Activated CD4-positive, alpha-beta memory T cell treated with anti-CD3 and anti-CD28 coated beads for 36 hours (primary cell): ENCODE results near the gene DYNLT5. TPM values are rescaled to one million over a fixed set of nuclear protein-coding genes. Genes with fewer than 3 reads are reported as not detected.
"Not testable (repeated sequence)": the region's sequence is repeated elsewhere in the genome, so short reads cannot be mapped to it uniquely, and the experiment has no call there.

ENCODE experiments used
- CTCF ChIA-PET: fragments of 350-600 bp; sonication (Branson Sonifier 250); formaldehyde crosslinking; loops from one replicate; lab custom pipeline; 2021; ENCODE audit warnings: antibody characterized with exemption, inconsistent platforms; lab: Charles Lee
- POLR2A ChIA-PET: fragments of 350-600 bp; sonication (Branson Sonifier 250); formaldehyde crosslinking; loops from one replicate; lab custom pipeline; 2021; ENCODE audit warnings: antibody characterized with exemption; lab: Charles Lee
- DNase-seq: peaks from one replicate; pipeline ENCODE4 v3.0.0-alpha.2; 2020
- H3K27ac Mint-ChIP-seq: one replicate; pipeline ENCODE4 v1.8.0; 2021; ENCODE audit warnings: mixed read lengths
- H3K27me3 Mint-ChIP-seq: one replicate; pipeline ENCODE4 v1.8.0; 2021; ENCODE audit warnings: mixed read lengths
- H3K36me3 Mint-ChIP-seq: one replicate; pipeline ENCODE4 v1.8.0; 2021; ENCODE audit warnings: mixed read lengths
- H3K4me1 Mint-ChIP-seq: one replicate; pipeline ENCODE4 v1.8.0; 2021; ENCODE audit warnings: low read depth, mixed read lengths
- H3K4me3 Mint-ChIP-seq: one replicate; pipeline ENCODE4 v1.8.0; 2021; ENCODE audit warnings: mild to moderate bottlenecking, mixed read lengths
- H3K9me3 Mint-ChIP-seq: one replicate; pipeline ENCODE4 v1.8.0; 2021; ENCODE audit warnings: mixed read lengths
- intact Hi-C: fragments of 100-400 bp; cut with micrococcal nuclease; formaldehyde crosslinking; loops from one replicate; pipeline ENCODE4 v1.15.1; 2023
- total RNA-seq, 2 experiments: library from RNA; stranded (reverse); gene quantifications; one replicate each; pipeline ENCODE4 v1.2.3, GENCODE V29; 2021

The DYNLT5 gene
- total RNA-seq, 2 experiments from 2014 or later, result not detected

DNA sequence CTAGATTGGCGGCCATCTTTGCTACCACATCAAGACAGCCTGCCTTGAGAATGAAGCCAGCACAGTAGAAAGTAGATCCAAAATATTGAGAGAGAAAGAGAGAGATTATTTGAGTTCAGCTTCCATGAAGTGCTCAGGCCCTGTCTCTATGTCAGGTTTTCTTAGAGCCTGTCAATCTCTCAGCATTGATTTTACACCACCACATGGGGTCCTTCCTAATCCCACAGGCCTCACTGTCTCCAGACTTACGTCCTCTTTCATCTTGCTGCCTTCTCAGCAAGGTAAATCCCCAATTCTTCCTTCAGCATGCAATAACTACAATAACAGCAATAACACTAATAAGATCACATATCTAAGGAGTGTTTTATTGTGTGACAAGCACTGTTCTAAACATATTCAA is 21.0 kb downstream of the DYNLT5 start:
- no peak overlapping the region for H3K27ac Mint-ChIP-seq
- H3K36me3 Mint-ChIP-seq, result no peaks in the 10 kb centered on the region
- H3K9me3 Mint-ChIP-seq, result no peaks in the 10 kb centered on the region
- intact Hi-C loops, result no loop called here
- peaks cover 31% of the 10 kb centered on the region for H3K4me1 Mint-ChIP-seq
- ChIA-PET POLR2A (no interaction called here), CTCF (interaction anchor here (0.7 kb wide), 1 partner anchor 20 kb away, joined by 3 read pairs; no protein-coding TSS in a partner anchor)
- DNase-seq, result no peak
- no peak overlapping the region for H3K4me3 Mint-ChIP-seq
- no peaks in the 10 kb centered on the region for H3K27me3 Mint-ChIP-seq

DNA sequence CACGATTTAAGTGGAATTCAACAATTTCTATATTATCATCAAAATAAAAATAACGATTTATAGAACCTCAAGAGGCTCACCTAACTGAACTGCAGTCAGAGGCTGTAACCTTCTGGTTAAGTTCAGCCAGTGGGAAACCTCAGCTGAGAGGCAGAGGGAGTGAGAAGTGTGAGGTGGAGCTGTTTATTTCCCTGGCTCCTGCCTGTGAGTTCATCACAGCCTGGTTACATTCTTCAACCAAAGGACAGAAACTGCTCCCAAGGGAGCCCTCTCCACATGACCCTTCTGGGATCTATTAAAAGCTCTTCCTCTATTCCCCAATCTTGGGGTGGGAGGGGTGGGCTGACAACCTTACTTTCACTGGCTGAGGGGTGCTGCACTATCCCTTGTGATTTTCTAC is 22.2 kb downstream of the DYNLT5 start:
- H3K36me3 Mint-ChIP-seq, result no peaks in the 10 kb centered on the region
- intact Hi-C loops, result no loop called here
- POLR2A ChIA-PET, result no interaction called here
- no peaks in the 10 kb centered on the region for H3K9me3 Mint-ChIP-seq
- DNase-seq, result no peak
- peaks cover 22% of the 10 kb centered on the region for H3K4me1 Mint-ChIP-seq
- H3K27me3 Mint-ChIP-seq, result peaks cover 2% of the 10 kb centered on the region
- CTCF ChIA-PET, result no interaction called here
- H3K4me3 Mint-ChIP-seq, result no peak overlapping the region
- H3K27ac Mint-ChIP-seq, result no peak overlapping the region

DNA sequence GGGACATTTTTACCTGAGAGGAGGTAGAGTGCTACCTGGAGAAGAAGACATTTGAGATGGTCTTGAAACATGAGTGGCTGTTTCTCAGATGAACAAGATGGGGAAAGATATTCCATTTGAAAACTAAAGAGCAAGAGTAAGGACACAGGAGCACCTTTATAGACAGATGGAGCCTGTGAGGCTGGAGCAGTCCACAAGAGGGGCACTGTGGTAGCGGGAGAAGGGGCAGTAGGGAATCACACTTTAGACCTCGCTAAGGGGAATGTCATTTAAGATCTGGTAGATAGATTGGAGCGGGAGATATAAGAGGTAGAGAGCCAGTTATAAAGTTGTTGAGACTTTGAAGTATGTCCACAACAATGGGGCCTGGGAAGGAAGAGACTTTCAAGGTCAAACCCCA is 23.4 kb downstream of the DYNLT5 start:
- Mint-ChIP-seq H3K9me3 (no peaks in the 10 kb centered on the region), H3K4me1 (peaks cover 10% of the 10 kb centered on the region), H3K4me3 (no peak overlapping the region), H3K27ac (no peak overlapping the region), H3K36me3 (no peaks in the 10 kb centered on the region), H3K27me3 (peaks cover 3% of the 10 kb centered on the region)
- POLR2A ChIA-PET, result interaction anchor here (0.6 kb wide), 1 partner anchor 274 kb away, joined by 3 read pairs; no protein-coding TSS in a partner anchor
- DNase-seq, result no peak
- CTCF ChIA-PET, result no interaction called here
- intact Hi-C loops, result no loop called here

DNA sequence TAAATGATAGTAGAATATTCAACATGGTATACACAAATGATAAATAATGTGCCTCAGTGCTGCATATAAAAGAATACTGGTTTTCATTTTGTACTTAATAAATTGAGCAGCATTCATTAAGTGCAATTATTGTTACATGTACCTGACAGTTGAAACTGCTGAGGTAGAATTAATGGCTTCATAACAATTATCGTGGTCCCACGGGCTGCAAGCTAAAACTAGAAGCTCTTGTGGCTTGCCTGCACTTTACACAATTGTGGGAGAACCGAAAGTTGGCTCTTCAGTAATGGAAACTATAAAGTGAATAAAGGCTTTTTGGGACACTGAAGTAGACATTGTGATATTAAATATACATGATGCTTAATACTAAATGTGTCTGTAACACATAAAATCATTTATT is 25.6 kb downstream of the DYNLT5 start:
- Mint-ChIP-seq H3K4me1 (no peaks in the 10 kb centered on the region), H3K36me3 (no peaks in the 10 kb centered on the region), H3K27ac (no peak overlapping the region), H3K9me3 (no peaks in the 10 kb centered on the region), H3K27me3 (peaks cover 3% of the 10 kb centered on the region), H3K4me3 (no peak overlapping the region)
- POLR2A ChIA-PET, result no interaction called here
- intact Hi-C loops, result no loop called here
- CTCF ChIA-PET, result interaction anchor here (2.1 kb wide), 1 partner anchor 12 kb away, joined by 9 read pairs; no protein-coding TSS in a partner anchor
- DNase-seq, result no peak

DNA sequence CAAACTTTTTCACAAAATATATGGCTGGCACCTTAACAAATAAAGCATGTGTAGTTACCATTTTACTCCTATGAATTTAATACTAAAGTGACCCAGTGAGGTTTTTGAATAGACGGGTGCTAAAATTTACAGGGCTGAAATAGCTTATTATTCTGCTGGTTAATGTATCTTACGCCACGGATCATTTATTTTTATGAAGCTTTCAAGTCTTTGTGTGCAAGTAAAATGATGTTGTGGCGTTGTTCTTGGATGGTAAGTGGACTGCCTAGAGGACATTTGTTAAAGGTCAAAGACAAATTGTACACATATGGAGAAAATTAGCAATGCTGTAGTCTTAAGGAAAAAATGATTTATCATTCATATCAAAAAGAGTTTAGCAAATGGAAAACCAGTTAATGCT is 26.0 kb downstream of the DYNLT5 start:
- ChIA-PET POLR2A (no interaction called here), CTCF (interaction anchor here (2.1 kb wide), 1 partner anchor 13 kb away, joined by 9 read pairs; no protein-coding TSS in a partner anchor)
- DNase-seq, result no peak
- intact Hi-C loops, result no loop called here
- no peaks in the 10 kb centered on the region for H3K4me1 Mint-ChIP-seq
- H3K36me3 Mint-ChIP-seq, result no peaks in the 10 kb centered on the region
- no peak overlapping the region for H3K27ac Mint-ChIP-seq
- H3K27me3 Mint-ChIP-seq, result peaks cover 3% of the 10 kb centered on the region
- H3K4me3 Mint-ChIP-seq, result no peak overlapping the region
- H3K9me3 Mint-ChIP-seq, result no peaks in the 10 kb centered on the region

DNA sequence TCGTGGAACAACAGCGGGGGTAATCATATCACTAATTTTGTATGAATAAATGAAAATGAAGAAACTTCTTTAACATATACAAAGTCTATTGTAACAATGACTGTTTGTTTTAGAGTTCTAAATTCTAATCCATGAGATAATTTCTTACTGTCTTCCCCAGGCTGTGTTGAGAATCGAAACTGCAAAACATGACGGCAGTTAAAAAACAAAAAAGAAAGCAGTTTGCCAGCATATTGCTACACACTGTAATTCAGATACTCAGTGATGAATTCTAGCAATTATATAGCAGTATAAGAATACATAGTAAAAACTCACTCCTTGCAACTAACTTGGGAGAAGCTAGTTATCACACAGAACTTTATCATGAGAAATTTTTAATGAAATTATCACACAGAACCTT is 26.7 kb downstream of the DYNLT5 start:
- POLR2A ChIA-PET, result no interaction called here
- intact Hi-C loops, result no loop called here

DNA sequence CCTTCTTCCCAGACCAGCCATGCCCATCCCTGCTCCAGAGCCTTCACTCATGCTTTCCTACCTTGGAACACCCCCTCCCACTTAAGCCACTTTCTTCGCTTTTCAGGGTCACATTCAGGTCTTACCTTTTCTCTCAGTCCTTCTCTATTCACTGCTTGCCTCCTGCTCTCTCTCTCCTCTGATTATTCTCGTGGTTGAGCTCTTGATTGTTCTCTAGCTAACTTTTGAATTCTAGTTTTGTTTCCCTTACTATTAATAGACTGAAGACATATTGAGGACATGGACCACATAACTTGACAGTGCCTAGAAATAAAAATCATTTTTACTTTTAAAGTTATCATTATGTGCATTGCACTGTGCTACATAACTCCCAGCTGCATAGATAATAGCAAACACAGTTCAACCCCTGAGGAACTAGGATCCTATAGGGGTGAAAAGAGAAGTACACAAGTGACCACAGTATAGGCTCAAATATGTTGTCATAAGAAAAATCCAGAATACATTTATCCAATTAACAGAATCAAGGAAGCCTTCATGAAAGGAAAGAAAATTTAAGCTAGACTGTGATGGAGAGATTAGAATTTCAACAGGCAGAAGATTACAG is 27.3 kb downstream of the DYNLT5 start:
- ChIA-PET POLR2A (no interaction called here), CTCF (interaction anchor here (1.0 kb wide), 1 partner anchor 10 kb away, joined by 3 read pairs; no protein-coding TSS in a partner anchor)
- intact Hi-C loops, result no loop called here
- Mint-ChIP-seq H3K9me3 (peaks cover 4% of the 10 kb centered on the region), H3K36me3 (no peaks in the 10 kb centered on the region), H3K27ac (no peak overlapping the region), H3K4me1 (no peaks in the 10 kb centered on the region), H3K4me3 (no peak overlapping the region), H3K27me3 (peaks cover 3% of the 10 kb centered on the region)
- DNase-seq, result no peak

More for the DNA sequence above, 26.7 kb downstream of the DYNLT5 start:
- no peaks in the 10 kb centered on the region for H3K4me1 Mint-ChIP-seq
- H3K27ac Mint-ChIP-seq, result no peak overlapping the region
- no peaks in the 10 kb centered on the region for H3K9me3 Mint-ChIP-seq
- peaks cover 3% of the 10 kb centered on the region for H3K27me3 Mint-ChIP-seq
- no peak overlapping the region for H3K4me3 Mint-ChIP-seq
- DNase-seq, result no peak
- CTCF ChIA-PET, result interaction anchor here (1.0 kb wide), 1 partner anchor 9 kb away, joined by 3 read pairs; no protein-coding TSS in a partner anchor
- H3K36me3 Mint-ChIP-seq, result no peaks in the 10 kb centered on the region

DNA sequence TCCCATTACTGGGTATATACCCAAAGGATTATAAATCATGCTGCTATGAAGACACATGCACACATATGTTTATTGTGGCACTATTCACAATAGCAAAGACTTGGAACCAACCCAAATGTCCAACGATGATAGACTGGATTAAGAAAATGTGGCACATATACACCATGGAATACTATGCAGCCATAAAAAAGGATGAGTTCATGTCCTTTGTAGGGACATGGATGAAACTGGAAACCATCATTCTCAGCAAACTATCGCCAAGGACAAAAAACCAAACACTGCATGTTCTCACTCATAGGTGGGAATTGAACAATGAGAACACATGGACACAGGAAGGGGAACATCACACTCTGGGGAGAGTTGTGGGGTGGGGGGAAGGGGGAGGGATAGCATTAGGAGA is 33.5 kb downstream of the DYNLT5 start:
- CTCF ChIA-PET, intact Hi-C loops, DNase-seq, H3K4me3 Mint-ChIP-seq, H3K27ac Mint-ChIP-seq, H3K36me3 Mint-ChIP-seq, POLR2A ChIA-PET, H3K27me3 Mint-ChIP-seq, H3K9me3 Mint-ChIP-seq: not testable (repeated sequence)
- peaks cover 14% of the 10 kb centered on the region for H3K4me1 Mint-ChIP-seq

DNA sequence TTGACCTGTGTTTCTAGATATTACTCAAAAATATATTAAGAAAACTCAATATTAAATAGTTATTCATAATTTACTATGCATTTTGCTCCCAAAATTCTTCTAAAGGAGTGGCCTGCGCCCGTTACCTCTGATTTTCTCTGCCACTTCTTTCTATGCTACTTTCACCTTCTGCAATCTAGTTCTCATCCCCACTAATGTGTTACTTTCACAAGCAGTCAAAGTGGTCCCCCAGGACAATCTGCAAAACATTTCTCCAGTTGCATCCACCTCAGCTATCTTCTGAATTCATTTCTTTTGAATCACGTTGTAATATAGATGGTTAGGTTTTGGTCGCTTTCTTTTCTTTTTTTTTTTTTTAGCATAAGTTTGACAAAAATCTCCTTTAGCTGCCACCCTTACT is 35.4 kb downstream of the DYNLT5 start:
- H3K4me1 Mint-ChIP-seq, result peaks cover 14% of the 10 kb centered on the region
- ChIA-PET POLR2A (no interaction called here), CTCF (no interaction called here)
- H3K9me3 Mint-ChIP-seq, result peaks cover 4% of the 10 kb centered on the region
- H3K27me3 Mint-ChIP-seq, result no peaks in the 10 kb centered on the region
- H3K36me3 Mint-ChIP-seq, result no peaks in the 10 kb centered on the region
- intact Hi-C loops, result loop anchor here (1.0 to 2.0 kb wide), 2 partner anchors 17 to 141 kb away; no protein-coding TSS in a partner anchor
- no peak overlapping the region for H3K4me3 Mint-ChIP-seq
- no peak overlapping the region for H3K27ac Mint-ChIP-seq
- no peak for DNase-seq

DNA sequence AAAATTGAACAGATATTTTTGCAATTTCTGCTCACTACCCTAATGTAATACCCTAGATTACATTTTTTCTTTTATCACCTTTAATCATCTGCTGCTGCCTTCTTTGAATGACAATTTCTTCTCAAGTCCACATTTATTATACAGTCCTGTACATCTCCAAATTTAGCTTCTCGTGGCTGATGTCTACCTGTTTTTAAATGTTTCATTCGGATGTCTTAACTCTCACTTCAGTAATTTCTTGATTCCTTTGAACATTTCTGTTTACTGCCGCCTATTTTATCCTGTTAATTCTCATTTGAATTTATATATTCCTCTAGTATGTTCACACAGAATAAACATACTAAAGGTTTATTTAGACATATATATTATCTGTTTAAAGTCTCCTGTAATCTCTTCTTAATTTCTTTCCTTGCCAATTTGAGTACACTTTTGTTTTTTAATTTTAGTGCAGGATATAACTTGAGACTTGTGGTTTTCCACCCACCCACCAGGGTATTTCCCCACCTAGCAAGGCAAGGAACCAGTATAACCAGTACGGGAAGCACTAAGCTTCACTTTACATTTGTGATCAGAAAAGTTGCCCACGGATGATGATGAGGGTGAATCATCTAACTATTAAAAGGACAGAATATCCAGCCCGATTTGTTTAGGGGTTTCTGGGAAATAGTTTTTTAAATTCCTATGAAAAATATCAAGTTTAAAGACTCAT is 36.1 kb downstream of the DYNLT5 start:
- Mint-ChIP-seq H3K4me1 (peaks cover 14% of the 10 kb centered on the region), H3K36me3 (no peaks in the 10 kb centered on the region), H3K27me3 (no peaks in the 10 kb centered on the region), H3K27ac (peak overlapping the region; percentile 62), H3K9me3 (peaks cover 4% of the 10 kb centered on the region), H3K4me3 (peak overlapping the region; percentile 44)
- ChIA-PET POLR2A (no interaction called here), CTCF (interaction anchor here (0.6 kb wide), 1 partner anchor 131 kb away, joined by 3 read pairs; no protein-coding TSS in a partner anchor)
- DNase-seq, result peak; percentile 78
- intact Hi-C loops, result loop anchor here (1.0 to 2.0 kb wide), 2 partner anchors 18 to 140 kb away; no protein-coding TSS in a partner anchor

DNA sequence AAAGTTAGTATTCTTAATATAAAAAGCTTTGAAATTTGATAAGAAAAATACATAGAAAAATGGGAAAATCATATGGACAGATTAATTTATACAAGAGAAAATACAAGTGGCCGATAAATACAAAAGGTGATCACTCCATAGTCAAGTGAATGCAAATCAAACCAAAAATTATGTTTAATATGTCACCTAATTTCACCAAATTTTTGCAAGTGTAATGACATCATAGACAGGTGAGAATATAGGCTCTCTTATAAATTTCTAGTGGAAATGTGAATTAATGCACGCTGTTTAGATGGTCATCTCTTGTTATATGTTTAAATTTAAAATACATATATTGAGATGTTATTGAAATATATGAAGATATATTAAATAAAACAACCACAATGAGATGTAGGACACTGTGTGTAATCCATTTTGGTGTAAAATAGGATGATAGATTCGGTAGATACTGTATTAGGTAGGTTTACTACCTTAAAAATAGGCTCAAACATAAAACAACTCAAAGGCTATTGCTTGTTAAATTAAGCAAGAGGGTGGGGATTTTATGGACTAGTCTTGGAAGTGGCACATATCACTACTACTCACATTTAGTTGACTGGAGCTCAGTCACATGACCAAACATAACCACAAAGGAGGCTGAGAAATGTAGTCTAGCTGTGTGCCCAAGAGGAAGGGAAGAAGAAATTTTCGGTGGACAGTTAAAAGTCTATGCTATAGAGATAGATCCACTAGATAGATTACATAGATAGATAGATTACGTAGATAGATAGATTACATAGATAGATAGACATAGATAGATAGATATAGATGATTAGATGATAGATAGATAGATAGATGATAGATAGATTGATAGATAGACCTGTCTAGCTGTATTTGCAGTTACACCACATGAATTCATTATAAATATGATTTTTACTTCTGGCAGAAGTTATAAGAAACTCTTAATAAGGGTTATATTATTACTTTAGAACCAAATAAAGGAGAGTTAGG is 39.7 kb downstream of the DYNLT5 start:
- ChIA-PET CTCF (interaction anchor here (0.6 kb wide), 1 partner anchor 419 kb away, joined by 6 read pairs; no protein-coding TSS in a partner anchor), POLR2A (interaction anchor here (1.1 kb wide), 1 partner anchor 59 kb away, joined by 3 read pairs; no protein-coding TSS in a partner anchor)
- Mint-ChIP-seq H3K9me3 (peaks cover 3% of the 10 kb centered on the region), H3K27ac (no peak overlapping the region), H3K27me3 (no peaks in the 10 kb centered on the region), H3K4me1 (peaks cover 12% of the 10 kb centered on the region), H3K36me3 (no peaks in the 10 kb centered on the region), H3K4me3 (no peak overlapping the region)
- intact Hi-C loops, result no loop called here
- DNase-seq, result no peak
